ENCODE measurements around the gene ANKFN1.

DNA sequence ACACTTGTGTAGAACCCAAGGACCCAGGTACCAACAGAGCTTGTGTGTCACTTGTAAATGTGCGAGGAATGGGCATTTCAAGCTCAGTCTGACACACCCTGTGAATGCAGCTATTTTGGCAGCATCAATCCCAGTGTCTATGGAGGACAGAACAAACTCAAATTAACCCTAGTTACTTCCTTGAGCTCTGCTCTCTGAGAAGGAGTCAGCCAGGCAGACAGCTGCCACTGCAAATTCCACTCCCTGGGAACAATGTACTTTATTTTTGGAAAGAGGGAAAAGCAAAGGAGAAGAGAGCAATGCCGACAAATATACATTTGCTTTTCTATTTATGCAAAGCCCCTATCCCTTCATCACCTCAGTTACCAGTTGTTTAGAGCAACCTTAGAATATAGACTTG is 391.8 kb downstream of the ANKFN1 start:
- TF ChIP-seq, protein P1, sequence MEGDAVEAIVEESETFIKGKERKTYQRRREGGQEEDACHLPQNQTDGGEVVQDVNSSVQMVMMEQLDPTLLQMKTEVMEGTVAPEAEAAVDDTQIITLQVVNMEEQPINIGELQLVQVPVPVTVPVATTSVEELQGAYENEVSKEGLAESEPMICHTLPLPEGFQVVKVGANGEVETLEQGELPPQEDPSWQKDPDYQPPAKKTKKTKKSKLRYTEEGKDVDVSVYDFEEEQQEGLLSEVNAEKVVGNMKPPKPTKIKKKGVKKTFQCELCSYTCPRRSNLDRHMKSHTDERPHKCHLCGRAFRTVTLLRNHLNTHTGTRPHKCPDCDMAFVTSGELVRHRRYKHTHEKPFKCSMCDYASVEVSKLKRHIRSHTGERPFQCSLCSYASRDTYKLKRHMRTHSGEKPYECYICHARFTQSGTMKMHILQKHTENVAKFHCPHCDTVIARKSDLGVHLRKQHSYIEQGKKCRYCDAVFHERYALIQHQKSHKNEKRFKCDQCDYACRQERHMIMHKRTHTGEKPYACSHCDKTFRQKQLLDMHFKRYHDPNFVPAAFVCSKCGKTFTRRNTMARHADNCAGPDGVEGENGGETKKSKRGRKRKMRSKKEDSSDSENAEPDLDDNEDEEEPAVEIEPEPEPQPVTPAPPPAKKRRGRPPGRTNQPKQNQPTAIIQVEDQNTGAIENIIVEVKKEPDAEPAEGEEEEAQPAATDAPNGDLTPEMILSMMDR (IDR thresholded peaks at IDR 0.05) = no peak
- TF ChIP-seq POLR2A (IDR thresholded peaks at IDR 0.05) = no peak
